Activated CD4-positive, alpha-beta T cell treated with anti-CD3 and anti-CD28 coated beads, Interleukin-10, Interleukin-2, amounts not matched to agents 100 ng/mL and 50 ng/mL, durations not matched to agents 16 hours and 8 hours (primary cell): ENCODE measurements around the gene METTL27.
"Not testable (repeated sequence)": the region's sequence is repeated elsewhere in the genome, so short reads cannot be mapped to it uniquely, and the experiment has no call there.

Experiments
- DNase-seq: peaks from one replicate; pipeline ENCODE4 v3.0.0-alpha.2; 2020

Gene METTL27, protein sequence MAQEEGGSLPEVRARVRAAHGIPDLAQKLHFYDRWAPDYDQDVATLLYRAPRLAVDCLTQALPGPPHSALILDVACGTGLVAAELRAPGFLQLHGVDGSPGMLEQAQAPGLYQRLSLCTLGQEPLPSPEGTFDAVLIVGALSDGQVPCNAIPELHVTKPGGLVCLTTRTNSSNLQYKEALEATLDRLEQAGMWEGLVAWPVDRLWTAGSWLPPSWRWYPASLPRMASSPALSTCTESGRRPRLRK

DNA sequence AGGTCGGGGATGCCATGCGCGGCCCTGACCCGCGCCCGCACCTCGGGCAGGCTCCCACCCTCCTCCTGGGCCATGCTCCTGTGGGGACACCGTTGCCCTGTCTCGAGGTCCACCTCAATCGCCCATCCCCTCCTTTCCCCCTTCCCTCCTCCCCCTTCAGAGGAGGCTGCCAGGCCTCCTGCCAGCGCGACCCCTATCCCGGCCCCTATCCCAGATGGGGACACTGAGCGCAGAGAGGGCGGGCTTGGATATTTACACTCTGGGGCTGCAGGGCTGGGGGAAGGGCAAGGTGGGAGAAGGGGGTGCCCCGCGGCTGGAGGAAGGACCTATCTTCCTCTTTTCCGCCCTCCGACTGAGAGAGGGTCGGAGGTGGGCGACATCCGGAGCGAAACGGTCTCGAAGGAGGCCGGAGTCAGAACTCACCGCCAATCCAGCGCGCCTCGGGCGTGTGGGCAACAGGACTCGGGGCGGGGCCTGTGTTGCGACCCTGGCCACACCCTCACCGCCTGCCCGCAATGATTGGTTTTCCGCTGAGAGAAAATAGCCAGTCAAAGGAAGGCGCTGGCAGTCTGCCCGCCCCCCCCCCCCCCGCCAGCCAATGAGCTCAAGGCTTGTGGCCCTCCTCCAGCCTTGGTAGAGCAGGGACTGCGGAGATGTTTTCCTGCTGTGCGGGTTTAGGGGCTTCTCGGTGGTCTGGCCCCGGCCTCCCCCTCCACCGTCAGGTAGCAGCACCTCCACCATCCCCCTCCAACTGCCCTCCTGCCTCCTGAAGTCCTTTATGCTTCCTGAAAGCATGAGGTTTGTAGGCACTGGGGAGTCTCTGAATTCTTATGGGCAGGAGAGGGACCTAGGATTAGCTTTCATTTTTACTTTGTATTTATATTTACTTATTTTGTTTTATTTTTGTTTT is at the start of gene METTL27:
TSS of gene METTL27 (minus strand) at position 450 of the 910 bp plus-strand sequence. CDS start at position 74, 376 bp downstream.
- peak; percentile 93 for DNase-seq

DNA sequence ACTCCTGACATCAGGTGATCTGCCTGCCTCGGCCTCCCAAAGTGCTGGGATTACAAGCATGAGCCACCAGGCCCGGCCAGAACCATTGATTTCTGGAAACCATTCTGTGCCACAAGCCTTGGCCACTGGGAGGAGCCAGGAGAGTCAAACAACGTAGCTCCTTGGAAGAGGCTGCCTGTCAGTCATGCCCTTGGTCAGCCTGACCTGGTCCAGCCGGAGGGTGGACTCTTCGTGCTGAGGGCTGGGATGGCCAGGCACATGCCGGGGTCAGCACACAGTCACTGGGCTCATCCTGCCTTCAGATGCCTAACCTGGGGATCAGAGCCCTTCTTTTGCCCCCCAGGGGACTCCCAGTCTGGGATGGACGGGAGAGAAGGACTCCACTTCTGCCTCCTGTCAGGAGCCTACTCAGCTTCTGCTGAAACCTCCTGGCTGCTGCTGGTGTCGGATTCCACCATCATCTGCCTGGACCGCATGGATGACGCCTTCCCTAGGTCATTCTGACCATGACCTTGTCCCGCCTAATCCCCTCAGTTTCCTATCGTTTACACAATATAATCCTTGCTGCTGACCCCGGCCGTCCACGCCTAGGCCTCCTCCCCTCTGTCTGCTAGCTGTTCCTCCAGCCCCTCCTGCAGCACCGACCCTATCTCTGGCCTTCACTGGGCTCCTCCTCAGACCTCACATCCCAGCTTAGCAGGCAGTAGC is 49.0 kb upstream of the METTL27 start:
- no peak for DNase-seq

DNA sequence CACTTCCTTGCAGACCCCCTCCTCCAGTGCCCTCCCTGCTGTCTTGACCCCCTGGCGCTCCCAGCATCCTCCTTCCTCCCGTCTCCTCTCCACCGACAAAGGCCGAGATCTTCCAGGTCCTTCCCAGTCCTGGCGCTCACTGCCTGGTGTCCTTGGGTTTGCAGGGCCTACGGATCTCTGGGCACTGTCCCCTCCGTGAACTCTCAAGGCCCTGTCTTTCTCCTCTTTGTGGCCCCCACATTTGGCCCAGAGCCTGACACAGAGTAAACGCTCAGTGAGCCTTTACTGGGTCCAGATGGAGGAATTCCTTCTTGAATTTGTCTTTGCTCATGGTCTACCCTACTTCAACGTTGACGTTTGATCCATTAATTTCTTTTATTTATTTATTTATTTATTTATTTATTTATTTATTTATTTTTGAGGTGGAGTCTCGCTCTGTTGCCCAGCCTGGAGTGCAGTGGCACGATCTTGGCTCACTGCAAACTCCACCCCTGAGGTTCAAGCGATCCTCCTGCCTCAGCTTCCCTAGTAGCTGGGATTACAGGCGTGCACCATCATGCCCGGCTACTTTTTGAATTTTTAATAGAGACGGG is 48.3 kb upstream of the METTL27 start:
- DNase-seq, result no peak

DNA sequence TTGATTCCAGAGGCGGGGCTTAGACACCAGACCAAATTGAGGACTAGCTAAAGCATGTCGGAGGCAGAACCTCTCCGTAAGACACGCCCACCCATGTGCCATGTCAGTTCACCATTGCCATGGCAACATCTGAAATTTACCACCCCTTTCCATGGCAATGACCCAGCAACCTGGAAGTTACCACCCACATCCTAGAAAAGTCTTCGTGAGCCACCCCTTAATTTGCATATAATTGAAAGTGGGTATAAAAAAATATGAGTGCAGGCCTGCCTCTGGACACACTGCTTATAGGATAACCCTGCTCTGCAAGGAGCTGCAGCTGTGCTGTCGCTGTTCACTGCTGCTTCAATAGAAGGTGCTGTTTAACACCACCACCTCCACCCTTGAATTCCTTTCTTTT is 46.6 kb upstream of the METTL27 start:
- DNase-seq, result no peak

DNA sequence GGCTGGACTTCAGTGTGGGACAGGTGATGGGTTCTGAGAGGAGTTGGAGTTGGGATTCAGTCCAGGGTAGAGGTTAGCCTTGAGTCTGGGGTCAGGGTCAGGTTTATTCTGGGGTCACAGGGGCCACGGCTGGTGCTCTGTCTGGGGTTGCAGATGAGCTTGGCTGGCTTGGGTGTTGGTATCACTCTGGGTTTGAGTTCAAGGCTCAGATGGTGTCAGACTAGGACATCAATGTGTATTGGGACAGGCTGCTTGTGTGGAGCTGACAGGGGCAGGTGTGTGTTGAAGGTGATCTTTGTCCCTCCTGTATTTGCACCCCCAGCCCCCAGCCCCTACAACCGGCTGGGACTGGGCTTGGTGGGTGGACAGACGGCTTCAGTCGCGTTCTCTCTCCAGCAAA is 45.4 kb upstream of the METTL27 start:
- no peak for DNase-seq

DNA sequence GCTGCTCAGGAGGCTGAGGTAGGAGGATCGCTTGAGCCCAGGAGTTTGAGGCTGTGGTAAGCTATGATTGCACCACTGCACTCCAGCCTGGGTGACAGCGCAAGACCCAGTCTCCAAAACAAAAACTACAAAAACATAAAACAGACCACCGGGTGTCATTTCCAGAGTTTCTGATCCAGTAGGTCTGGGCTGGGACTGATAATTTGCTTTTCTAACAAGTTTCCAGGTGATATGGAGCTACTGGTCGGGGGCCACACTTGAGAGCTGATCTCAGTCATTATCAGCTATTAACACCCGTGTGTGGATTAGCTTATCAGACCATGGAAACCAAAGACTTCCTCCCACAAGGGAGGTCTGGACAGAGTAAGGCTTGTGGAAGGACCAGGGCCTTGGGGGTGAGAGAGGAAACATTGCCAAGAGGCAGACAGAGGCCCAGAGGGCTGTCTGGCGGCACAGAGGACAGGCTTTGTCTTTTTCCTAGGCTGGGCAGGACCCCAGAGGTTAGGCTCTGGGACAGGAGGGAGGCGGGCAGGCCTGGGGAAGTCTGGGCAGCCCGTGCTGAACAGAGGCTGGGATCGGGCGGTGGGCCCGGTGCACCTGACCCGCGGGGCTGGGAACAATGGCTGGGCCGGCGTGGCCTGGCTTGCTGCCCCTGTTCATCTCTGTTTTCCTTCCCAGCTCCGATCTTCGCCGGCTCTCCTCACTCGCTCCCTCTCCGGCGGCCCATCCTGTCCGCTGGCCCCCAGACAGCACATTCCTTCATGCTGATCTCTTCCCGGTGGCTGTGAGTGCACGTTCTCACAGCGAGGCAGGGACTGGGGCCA is 43.9 kb upstream of the METTL27 start:
- no peak for DNase-seq

DNA sequence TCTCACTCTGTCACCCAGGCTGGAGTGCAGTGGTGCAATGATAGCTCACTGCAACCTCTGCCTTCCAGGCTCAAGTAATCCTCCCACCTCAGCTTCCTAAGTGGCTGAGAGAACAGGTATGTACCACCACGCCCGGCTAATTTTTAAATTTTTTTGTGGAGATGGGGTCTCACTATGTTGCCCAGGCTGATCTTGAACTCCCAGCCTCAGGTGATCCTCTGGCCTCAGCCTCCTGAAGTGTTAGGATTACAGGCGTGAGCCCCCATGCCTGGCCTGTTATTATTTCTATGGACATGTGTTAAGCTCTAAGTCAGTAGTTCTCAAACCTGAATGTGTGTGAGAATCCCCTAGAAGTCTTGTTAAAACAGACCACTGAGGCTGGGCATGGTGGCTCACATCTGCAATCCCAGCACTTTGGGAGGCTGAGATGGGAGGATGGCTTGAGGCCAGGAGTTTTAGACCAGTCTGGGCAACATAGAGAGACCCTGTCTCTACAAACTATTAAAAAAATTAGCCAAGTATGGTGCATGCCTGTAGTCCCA is 43.2 kb upstream of the METTL27 start:
- no peak for DNase-seq

DNA sequence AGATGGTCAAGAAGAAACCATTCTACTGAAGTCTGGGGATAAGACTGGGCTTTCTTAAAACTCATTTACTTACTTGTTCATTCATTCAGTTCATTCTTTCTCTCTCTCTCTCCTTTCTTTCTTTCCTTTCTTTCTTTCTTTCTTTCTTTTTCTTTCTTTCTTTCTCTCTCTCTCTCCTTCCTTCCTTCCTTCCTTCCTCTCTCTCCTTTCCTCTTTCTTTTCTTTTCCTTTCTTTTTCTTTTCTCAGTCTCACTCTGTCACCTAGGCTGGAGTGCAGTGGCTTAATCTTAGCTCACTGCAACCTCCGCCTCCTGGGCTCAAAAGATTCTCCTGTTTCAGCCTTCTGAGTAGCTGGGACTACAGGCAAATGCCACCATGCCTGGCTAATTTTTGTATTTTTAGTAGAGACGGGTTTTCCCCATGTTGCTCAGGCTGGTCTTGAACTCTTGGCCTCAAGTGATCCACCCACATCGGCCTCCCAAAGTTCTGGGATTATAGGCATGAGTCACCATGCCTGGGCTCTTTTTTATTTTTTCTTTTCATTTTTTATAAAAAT is 42.6 kb upstream of the METTL27 start:
- DNase-seq, result not testable (repeated sequence)

DNA sequence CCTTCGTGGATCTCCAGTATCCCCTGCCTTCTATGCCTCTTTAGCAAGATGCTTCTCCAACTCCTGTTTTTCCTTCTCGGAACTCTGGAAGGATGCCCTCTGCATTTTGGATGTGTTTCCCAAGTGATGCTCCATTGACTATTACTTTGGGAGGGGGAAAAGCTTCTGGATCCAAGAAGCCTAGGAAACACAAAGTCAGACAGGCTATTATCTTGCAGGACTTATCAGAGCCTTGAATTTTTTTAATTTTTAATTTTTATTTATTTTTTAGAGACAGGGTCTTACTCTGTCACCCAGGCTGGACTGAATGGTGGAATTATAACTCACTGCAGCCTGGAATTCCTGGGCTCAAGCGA is 39.7 kb upstream of the METTL27 start:
- no peak for DNase-seq

DNA sequence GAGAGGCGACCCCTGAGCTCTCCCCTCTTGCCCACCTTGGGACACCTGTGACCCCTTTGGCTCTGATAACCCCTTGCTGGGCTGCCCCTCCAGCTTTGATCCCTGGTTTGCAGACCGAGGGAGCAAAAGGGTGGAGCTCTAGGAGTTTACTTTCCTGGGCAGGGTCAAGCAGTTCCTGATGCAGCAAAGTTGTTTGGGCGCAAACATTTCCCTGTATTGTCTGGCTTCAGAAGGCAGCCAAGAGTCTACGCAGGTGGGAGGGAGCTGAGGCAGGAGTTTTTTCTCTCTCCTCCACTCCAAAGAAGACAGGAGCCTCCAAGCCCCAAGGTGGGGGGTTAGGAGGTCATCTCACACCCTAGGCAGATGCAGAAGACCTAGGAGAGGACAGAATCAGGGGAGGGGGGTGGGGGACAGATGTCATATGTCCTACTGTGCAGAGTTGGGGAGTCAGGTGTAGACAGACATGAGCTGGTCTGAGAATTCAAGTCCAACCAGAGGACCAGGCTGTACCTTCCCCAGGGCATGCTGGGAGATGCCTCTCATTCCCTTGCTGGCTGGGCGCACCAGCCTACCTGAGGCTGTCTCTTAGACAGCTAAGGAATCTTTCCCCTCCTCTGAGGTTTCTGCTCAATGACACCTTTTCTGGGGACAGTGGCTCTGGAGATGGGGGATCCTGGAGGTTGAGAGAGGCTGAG is 39.2 kb upstream of the METTL27 start:
- no peak for DNase-seq

DNA sequence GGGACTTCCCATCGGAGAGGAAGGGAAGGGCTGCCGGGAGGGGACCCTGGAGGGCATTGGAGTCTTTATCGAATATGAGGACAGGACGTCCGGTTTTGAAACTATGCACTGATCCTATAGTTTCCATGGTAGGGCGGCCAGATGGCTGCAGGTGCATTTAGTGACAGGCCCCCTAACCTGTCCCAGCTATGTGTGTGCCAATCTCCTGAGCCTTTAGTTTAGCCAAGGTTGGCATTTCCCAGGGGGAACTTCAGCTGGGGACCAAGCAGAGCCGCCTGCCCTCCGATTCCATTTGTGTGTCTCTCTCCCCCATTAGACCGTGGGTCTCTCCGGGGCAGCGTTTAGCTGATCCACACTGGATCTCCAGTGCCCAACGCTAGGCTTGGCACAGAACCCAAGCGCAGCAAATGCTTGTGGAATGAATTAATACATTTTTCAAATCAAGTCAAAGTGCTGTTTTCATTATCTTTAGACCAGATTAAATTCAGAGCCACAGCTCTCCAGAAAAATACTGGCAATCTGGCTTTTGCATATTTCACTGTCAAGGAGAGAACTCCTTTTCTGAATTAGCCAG is 38.5 kb upstream of the METTL27 start:
- no peak for DNase-seq

DNA sequence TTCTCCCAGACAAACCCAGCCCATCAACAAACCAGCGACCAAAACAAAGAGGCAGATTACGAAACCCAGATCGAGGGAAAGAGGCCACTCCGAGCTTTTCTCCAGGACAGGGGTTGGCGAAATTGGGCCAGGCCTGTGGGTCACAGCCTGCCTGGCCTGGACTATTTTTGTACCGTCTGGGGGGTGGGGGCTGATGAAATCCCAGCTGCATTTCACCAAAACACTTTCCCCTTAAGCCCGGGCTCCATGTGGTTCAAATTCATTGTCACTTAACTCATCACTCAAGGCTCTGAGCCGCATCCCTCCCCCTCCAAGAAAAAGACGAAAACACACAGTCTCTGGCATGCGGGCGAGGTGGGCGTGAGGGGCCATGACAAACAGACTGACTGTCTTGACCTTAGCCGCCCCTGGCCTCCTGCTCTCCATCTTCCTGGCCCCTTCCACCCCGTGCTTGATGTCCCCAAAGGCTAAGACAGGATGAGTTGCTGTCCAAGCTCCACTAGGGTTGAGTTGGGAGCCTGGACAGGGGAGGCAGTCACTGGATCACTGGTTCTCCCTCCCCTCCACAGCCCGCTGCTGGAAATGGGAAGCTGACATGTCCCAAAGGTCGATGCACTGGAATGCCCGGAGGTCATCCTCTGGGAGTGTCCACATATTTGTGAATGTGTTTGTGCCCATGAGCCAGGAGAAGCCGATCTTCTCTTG is 37.8 kb upstream of the METTL27 start:
- no peak for DNase-seq

DNA sequence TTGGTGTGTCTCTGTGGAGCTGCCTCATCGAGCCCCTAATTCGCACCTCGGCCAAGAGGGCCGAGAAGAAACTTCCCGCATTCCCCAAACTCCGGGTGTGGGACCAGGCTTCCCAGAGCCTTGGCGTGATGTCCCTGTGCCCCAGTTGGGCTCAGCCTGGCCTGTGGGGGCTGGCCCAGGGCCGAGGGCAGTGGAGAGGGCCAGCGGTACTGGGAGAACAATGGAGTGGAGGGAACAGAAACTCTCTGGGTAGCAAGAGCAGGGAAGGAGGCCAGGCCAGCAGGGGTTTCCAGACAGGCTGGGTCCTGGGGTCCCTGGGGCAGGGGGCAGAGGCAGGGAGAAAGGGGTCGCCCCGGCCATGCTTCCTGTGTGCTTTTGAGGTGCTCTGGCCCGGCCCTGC is 34.7 kb upstream of the METTL27 start:
- DNase-seq, result no peak

DNA sequence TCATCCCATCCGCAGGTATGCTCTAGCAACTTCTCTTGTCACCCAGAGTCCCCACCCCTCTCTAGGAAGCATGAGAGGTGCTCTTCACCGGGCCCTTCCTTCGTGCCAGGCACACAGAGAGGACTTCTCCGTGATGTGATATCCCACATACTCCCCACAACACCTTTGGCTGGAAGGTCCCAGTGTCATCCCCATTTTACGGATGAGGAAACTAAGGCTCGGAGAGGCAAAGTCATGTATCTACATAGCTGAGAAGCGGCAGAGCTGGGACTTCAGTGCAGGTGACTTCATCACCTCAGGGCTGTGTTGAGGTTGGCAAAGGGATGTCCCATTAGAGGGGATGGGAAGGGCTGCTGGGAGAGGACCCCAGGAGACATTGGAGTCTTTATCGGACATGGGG is 34.0 kb upstream of the METTL27 start:
- no peak for DNase-seq

DNA sequence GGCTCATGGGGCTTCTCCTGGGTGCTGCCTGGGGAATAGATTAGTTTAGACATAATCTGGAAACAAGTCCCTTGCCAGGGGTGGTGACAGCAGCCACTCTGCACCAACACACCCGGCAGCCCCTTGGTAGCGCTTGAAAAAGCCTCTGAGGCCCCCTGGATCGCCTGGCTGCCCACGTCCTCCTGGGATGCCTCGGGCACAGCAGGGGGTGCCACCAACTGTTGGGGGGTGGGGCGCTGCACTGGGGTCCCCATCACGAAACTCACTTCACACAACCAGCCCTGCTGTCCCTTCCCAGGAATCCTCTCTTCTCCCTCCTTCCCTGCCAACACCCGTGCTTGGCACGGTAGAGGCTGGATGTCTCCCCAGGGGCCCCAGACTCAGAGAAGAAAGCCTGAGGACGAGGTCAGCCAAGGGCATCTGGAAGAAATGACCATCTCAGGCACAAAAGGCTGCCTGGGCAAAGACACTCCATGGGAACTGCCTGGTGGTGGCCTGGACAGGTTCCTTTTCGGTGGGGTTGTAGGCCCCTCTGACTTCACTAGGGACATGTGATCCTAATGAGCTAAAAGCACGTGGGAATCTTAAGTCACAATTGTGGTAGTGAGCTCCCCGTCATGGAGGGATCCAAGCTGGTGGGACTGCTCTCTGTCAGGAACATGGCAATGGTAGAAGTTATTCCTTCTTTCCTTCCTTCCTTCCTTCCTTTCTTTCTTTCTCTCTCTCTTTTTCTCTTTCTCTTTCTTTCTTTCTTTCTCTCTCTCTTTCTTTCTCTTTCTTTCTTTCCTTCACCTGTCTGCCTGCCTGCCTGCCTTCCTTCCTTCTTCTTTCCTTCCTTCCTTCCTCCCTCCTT is 30.0 kb upstream of the METTL27 start:
- DNase-seq, result no peak

DNA sequence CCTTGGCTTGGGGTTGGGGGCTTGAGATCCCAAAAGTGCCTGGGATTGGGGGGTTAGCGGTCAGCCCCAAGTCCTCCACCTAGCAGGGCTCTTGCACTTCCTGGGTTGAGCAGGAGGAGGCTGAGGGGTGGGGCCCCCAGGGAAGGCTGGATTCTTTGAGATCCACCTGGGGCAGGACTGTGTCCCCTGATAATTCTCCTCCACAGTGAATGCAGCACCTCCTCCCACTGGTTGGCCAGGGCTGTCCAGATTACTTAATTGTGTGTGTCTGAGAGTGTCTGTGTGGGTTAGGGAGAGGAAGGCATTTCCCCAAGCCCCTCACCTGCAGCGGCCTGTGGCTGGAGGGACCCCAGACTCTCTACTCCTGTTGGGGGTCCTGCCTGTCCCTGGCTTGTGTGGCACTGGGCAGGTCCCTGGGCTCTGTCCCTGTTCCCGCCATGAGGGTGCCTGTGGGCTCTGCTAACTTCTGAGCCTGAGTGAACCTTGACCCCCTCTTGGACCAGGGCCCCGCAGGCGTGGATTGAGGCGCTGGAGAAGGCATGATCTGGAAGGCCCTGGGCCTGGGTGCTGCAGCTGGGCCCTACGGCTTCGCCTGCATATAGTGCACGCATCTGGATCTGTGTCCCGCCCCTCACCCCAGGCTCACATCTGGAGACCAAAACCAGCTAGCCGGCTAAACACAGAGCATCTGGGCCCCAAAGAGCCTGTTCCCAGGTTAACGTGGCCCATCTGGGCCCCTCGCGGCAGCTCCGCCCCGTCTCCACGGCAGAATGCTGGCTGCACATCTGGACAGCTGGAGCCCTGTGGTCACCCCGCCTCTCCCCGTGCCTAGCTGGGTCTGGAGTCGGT is 29.1 kb upstream of the METTL27 start:
- DNase-seq, result no peak

DNA sequence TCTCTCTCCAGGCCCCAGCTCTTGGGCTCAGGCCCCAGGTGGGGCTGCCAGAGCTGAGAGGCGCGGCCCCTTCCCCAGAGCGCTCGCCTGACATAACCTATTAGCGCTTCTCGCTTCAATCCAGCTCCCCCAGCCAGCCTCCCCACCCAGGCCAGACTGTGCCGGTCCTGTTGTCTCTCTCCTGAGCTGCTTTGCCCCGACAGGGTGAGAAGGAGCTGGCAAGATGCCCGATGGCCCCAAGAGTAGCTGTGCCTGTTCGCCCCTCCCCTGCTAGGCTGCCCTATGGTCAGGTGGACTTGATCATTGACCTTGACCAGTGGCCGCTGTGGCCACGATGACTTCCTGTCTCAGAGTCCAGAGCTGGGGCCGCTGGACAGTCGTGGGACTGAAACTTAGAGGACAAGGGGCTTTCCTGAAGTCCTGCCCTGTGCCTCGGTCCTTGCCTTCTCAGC is 27.8 kb upstream of the METTL27 start:
- no peak for DNase-seq
